Lower leg skin (tissue), 4 donors: ENCODE data around the gene EHMT1. TPM values are rescaled to one million over a fixed set of nuclear protein-coding genes. Genes with fewer than 3 reads are reported as not detected.

ENCODE experiments used
- DNase-seq, 2 donors: peaks; one replicate each; pipeline ENCODE4 v3.0.0-alpha.2; 2019; ENCODE audit warnings: low spot score in 2 of 2
- H3K4me3 ChIP-seq: fragments of 200-600 bp; sonication (generic); 2 replicates; pipeline ENCODE4 v1.5.1; 2017; ENCODE audit warnings: mild to moderate bottlenecking, low read depth; ENCODE audit not compliant: poor library complexity, severe bottlenecking
- POLR2A ChIP-seq, 2 donors: fragments of 450-650 bp; IDR thresholded peaks; one replicate each; pipeline ENCODE4 v1.6.1; 2016 to 2017; ENCODE audit warnings: antibody characterized with exemption in 2 of 2, mild to moderate bottlenecking in 1 of 2, moderate library complexity in 1 of 2
- WGBS, 2 donors: methylation state at CpG; one replicate each; pipeline ENCODE4 v1.1.5; 2018; 5-methylcytosine and 5-hydroxymethylcytosine counted together
- intact Hi-C: fragments of 100-400 bp; cut with DNase I; formaldehyde crosslinking; loops from one replicate; pipeline ENCODE4 v1.15.0; 2023; ENCODE audit warnings: low total_unique reads
- total RNA-seq, 4 donors: library from RNA; depleted of rRNA; stranded (reverse); fragments of >200 nt; gene quantifications; one replicate each; pipeline ENCODE4 v1.1.0, GENCODE V29; 2016
- TF ChIP-seq, protein P1 (sequence below), 3 donors: fragments of 450-650 bp; IDR thresholded peaks; one replicate each; pipeline ENCODE4 v1.5.1; 2016; ENCODE audit warnings: antibody characterized with exemption in 3 of 3, mild to moderate bottlenecking in 3 of 3, moderate library complexity in 2 of 3

Gene EHMT1
- total RNA-seq, 4 donors from 2014 or later, result 64.2 to 128 (median 73.2) TPM

DNA sequence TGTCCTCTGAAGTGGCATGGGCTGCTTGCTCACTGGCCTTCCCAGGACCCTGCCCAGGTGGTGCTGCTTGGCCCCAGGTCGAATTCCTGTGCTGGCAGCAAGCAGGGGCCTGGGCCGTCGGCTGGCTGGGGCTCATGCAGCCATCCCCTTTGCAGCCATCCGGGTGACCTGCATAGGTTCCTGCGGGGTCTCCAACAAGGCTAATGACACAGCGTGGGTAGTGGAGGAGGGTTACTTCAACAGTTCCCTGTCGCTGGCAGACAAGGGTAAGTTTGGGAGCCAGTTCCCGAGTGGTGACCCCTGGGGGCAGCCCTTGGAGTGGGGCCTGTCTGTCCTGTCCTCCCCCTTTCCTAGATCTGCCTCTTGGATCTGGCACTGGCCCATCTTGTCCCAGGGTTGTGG lies 6.1 kb upstream of the EHMT1 start:
- H3K4me3 ChIP-seq, result no peak overlapping the region
- 44 to 56% methylated on average over 4 to 7 of the region's 8 CpGs for WGBS, 2 donors
- intact Hi-C loops, result loop anchor here (5.0 kb wide), 1 partner anchor 155 kb away; the partner anchor contains the start of gene NSMF
- DNase-seq, result no peak
- TF ChIP-seq, protein P1, sequence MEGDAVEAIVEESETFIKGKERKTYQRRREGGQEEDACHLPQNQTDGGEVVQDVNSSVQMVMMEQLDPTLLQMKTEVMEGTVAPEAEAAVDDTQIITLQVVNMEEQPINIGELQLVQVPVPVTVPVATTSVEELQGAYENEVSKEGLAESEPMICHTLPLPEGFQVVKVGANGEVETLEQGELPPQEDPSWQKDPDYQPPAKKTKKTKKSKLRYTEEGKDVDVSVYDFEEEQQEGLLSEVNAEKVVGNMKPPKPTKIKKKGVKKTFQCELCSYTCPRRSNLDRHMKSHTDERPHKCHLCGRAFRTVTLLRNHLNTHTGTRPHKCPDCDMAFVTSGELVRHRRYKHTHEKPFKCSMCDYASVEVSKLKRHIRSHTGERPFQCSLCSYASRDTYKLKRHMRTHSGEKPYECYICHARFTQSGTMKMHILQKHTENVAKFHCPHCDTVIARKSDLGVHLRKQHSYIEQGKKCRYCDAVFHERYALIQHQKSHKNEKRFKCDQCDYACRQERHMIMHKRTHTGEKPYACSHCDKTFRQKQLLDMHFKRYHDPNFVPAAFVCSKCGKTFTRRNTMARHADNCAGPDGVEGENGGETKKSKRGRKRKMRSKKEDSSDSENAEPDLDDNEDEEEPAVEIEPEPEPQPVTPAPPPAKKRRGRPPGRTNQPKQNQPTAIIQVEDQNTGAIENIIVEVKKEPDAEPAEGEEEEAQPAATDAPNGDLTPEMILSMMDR (IDR thresholded peaks at IDR 0.05), result no peak
- no peak for TF ChIP-seq POLR2A (IDR thresholded peaks at IDR 0.05)

- H3K4me3 ChIP-seq, result no peak overlapping the region
- DNase-seq, result no peak
- TF ChIP-seq POLR2A (IDR thresholded peaks at IDR 0.05), result no peak
- TF ChIP-seq, protein P1 (IDR thresholded peaks at IDR 0.05), result no peak
- intact Hi-C loops, result loop anchor here (5.0 kb wide), 1 partner anchor 156 kb away; the partner anchor contains the start of gene NSMF
- WGBS, 2 donors, result 80 to 88% methylated on average over 4 to 5 of the region's 5 CpGs
Measured at GRCh38 chr9:137613259-137613658, 5.5 kb upstream of the EHMT1 start.

- intact Hi-C loops, result loop anchor here (5.0 kb wide), 1 partner anchor 157 kb away; the partner anchor contains the start of gene NSMF
- no peak overlapping the region for H3K4me3 ChIP-seq
- no peak for DNase-seq
- TF ChIP-seq, protein P1 (IDR thresholded peaks at IDR 0.05), result no peak
- TF ChIP-seq POLR2A (IDR thresholded peaks at IDR 0.05), result no peak
- 95 to 96% methylated on average over 14 to 23 of the region's 27 CpGs for WGBS, 2 donors
Measured at GRCh38 chr9:137613738-137614523, 4.9 kb upstream of the EHMT1 start.

GRCh38 chr9:137614631-137615386 lies 4.0 kb upstream of the EHMT1 start:
- H3K4me3 ChIP-seq, result no peak overlapping the region
- WGBS, 2 donors, result 92 to 94% methylated on average over 20 to 23 of the region's 25 CpGs
- intact Hi-C loops, result loop anchor here (5.0 kb wide), 1 partner anchor 158 kb away; the partner anchor contains the start of gene NSMF
- no peak for DNase-seq
- TF ChIP-seq, protein P1 (IDR thresholded peaks at IDR 0.05), result no peak
- TF ChIP-seq POLR2A (IDR thresholded peaks at IDR 0.05), result no peak

- no peak overlapping the region for H3K4me3 ChIP-seq
- 67 to 83% methylated on average over 18 to 19 of the region's 19 CpGs for WGBS, 2 donors
- TF ChIP-seq POLR2A (IDR thresholded peaks at IDR 0.05), result no peak
- TF ChIP-seq, protein P1 (IDR thresholded peaks at IDR 0.05), result no peak
- no peak for DNase-seq
- intact Hi-C loops, result no loop called here
Measured at GRCh38 chr9:137615387-137615871, 3.4 kb upstream of the EHMT1 start.
